Activated naive CD4-positive, alpha-beta T cell treated with anti-CD3 and anti-CD28 coated beads, Interleukin-2, amount 50 U/mL, for 16 hours (primary cell): ENCODE measurements around the gene NUMB.
"Not testable (repeated sequence)": the region's sequence is repeated elsewhere in the genome, so short reads cannot be mapped to it uniquely, and the experiment has no call there.

Experiments
- DNase-seq: peaks from one replicate; pipeline ENCODE4 v3.0.0-alpha.2; 2020

Gene NUMB

DNA sequence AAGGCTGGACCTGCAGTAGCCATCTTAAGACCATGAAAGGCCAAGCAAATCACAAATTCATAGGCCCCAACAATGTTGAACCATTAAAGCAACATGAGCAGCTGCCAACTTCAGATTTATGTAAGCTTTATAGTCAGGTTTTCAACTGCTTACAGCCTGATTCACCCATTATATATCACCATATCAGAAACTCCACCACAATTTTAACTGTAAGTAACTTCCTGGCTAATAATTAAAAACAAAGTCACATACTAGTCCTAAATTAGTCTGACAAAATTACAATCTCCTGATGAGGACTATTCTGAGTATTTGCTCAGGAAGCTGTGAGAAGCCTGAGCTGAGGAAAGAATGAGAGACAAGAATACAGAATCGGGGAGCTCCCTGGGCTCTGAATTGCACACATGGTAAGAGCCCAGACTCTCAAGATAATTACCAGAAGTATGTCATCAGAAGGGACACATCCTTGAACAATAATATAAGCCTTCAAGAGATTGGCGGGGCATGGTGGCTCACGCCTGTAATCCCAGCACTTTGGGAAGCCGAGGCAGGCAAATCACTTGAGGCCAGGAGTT is 55.1 kb downstream of the NUMB start:
- DNase-seq, result no peak

DNA sequence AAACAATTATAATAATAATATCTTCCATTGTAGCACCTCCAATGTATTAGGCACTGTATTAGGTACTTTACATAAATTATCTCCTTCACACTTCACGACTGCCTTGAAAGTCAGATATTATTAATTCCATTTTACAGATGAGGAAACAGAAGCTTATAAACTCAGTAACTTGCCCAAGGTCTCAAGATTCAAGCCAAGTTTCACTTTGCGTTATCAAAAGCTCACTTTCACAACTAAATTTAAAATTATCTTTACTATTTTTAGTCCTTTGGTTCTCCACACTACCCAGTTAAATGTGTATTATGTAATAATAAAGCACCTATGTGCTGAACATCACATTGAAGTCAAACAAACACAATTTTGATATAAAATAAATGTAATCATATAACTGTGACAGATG is 55.8 kb downstream of the NUMB start:
- no peak for DNase-seq

DNA sequence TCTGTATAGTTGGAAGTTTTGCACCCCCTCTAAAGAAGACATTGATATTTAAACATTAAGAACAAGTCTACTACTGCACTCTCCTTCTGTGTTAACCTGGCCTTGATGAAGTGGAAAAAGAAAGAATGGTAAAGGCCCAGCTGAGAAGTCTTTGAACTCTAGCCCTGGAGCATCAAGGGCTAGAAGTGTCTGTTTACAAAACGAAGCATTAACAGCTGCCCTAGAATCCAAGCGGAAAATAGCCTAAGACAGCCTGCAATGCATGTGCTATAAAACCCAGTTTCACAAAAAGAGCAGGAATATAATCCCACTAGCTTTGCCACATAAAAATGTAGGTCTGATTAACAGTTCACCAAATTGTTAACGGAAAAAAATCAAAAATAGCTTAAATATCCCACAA is 60.5 kb downstream of the NUMB start:
- no peak for DNase-seq

DNA sequence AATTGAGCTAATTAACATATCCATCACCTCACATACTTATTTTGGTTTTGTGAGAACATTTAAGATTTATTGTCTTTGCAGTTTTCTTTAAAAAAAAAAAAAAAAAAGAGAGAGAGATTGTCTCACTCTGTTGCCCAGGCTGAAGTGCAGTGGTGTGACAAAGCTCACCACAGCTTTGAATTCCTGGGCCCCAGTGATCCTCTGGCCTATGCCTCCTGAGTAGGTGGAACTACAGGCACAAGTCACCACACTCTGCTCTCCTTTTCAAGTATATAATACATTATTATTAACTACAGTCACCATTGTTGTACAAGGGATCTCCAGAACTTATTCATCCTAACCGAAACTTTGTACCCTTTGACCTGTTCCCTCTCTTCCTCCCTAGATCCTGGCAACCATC is 64.0 kb downstream of the NUMB start:
- DNase-seq, result no peak

DNA sequence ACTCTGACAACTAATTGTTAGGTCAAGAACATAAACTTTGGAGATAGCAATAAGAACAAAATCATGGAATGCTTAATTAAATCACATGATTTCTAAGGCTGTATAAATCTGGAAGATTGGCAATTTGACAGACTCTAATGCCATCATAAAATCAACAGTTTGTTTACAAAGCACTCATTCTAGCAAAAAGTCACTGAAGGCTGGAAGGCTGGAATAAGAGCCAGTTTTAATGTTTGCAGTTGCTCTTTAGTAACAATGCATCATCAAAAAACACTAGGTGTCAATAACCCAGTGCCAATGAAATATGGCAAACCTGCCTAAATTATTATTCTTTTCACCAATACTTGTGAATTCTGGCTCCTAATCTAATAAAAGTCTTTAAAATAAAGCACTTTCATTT is 65.0 kb downstream of the NUMB start:
- no peak for DNase-seq

DNA sequence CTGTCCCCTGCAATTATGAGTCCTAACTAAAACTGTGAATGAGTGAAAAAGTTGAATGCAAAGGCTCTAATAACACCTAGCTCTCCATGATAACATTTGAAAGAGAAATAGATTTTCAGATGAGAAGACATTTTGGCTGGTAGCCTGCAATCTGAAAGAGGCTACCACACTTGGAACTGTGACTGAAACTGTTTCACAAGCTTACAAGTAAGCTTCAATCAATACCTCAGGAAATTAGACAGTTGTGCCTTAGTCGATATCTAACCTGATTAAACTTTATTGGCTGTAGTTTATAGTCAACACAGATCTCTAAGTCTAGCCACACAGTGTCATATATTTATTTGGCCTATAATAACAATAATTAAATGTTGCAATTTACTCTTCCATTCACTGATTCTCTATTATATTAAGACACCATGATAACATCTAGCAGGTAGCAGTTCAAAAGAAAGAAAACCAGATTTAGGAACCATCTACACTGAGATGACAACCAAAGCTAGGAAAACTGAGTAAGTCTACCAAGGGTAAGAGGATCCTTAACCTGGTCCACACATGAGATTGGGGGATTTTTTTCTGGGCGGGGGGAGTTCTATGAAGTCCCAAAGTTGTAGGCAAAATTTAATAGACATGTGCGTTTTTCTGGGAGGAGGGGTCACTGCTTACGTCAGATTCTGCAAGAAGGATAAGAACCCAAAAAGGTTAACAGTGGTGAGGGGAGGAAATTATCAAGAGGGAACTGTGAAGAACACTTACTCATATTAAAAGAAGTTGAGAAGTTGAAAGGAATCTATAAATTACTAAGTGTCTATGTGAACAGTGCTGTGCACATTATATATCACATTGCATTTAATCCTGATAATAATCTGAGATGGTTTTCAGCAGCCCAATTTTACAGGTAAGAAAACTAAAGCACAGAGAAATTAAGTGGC is 65.8 kb downstream of the NUMB start:
- no peak for DNase-seq

DNA sequence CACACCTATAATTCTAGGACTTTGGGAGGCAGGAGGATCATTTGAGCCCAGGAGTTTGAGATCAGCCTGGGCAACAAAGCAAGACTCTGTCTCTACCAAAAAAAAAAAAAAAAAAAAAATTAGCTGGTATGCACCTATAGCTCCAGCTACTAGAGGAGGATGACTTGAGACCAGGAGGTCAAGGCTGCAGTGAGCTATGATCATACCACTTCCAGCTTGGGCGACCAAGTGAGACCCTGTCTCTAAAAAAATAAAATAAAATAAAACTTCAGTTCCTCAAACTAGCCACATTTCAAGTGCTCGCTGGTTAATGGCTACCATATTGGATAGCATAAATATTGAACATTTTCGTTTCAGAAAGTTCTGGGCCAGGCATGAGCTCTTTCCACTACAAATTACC is 70.5 kb downstream of the NUMB start:
- DNase-seq, result not testable (repeated sequence)

DNA sequence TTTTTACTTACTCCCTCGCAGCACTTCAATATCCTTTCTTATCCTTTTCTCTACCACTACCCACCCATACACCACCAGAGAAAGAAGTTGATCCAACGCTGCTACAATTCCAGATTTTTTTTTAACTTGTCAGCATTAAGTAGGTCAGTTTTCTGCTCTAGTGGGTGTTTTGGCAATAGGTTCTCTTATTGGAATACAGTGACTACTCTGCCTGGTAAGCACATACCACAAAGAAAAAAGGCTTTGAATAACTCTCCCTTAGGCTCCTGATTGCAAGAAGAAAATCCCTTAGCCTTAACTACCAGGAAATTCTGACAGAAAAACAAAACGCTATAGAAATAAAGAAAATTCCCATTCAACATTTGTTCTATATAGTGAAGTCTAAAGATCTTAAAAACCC is 72.0 kb downstream of the NUMB start:
- DNase-seq, result no peak

DNA sequence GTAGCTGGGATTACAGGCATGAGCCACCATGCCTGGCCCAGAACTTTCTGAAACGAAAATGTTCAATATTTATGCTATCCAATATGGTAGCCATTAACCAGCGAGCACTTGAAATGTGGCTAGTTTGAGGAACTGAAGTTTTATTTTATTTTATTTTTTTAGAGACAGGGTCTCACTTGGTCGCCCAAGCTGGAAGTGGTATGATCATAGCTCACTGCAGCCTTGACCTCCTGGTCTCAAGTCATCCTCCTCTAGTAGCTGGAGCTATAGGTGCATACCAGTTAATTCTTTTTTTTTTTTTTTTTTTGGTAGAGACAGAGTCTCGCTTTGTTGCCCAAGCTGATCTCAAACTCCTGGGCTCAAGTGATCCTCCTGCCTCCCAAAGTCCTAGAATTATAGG is 73.3 kb downstream of the NUMB start:
- not testable (repeated sequence) for DNase-seq

DNA sequence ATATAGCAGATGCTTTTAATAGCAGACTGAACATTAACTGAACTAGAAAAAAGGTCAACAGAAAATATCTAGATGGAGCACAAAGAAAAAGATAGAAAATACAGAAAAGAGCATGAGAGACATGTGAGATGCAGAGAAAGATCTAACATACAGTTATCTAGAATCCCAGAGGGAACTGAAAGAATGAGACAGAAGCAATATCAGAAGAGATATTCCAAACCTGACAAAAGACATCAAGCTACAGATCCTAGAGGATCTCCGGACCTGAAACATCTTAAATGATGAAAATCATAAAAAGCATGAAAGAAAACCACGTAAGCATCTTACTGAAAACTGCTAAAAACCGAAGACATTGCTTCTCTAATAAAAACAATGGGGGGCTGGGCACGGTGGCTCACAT is 75.0 kb downstream of the NUMB start:
- no peak for DNase-seq

DNA sequence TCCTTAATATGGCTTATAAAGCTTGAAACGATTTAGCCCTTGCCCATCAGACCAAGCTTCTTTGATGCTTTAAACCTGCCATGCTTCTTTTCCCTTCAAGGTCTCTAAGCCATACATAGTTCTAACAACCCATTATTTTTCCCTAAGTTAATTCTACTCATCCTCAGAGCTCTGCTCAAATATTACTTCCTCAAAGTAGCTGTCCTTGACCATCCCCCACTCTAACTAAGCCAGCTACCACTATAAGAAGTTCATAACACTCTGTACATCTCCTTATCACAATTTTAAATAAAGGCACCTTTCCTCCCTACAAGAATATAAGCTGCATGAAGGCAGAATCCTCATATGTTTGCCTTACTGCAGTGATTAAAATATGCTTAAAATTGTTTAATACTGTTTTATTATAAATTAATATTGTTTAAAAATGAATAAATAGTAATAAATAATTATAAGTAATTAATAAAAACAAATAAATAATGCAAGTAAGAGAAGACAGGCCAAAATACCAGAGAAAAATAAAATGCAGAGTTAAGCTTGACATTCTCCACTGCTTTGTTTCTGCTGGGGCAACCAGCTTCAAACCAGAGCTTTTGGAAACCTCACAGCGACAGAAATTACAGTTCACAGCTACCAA is 76.8 kb downstream of the NUMB start:
- DNase-seq, result no peak

DNA sequence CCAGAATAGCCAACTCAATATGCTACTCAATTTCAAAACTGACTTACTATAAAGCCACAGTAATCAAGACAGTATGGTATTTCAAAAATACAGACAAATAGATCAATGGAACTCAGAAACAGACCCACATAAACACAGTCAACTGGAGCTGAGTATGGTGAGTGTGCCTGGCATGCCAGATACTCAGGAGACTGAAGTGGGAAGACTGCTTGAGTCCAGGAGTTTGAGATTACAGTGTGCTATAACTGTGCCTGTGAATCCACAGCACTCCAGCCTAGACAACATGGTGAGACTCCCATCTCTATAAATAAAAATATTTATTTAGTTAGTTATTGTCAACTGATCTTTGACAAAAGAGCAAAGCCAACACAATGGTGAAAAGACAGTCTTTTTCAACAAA is 81.8 kb downstream of the NUMB start:
- no peak for DNase-seq

DNA sequence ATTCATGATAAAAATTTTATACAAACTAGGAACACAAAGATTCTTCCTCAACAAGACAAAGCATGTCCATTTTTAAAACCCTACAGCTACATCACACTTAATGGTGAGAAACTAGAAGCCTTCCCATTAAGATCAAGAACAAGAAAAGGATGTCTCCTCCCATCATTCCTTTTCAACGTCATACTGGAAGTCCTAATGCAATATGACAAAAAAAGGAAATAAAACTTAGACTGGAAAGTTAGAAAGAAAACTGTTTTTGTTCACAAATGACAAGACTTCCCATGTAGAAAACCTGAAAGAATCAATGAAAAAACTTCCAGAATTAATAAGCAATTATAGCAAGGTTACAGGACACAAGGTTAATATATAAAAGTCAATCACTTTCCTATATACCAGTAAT is 82.5 kb downstream of the NUMB start:
- DNase-seq, result no peak

DNA sequence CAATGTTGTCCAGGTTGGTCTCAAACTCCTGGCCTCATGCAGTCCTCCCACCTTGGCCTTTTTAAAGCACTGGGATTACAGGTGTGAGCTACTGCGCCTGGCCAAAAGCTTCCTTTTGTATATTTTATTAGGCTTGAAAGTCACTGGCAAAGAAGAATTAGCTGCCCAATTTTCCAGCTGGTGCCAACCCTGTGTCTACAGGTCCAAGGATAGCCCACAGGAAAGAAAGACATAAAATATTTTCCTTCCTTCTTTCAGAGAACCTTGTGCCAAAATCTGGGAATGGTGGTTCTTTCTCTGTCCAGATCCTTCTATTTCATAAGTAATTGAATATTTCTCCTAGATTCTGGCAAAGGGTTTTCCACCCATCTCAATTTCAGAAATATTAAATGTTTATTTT is 84.1 kb downstream of the NUMB start:
- no peak for DNase-seq

DNA sequence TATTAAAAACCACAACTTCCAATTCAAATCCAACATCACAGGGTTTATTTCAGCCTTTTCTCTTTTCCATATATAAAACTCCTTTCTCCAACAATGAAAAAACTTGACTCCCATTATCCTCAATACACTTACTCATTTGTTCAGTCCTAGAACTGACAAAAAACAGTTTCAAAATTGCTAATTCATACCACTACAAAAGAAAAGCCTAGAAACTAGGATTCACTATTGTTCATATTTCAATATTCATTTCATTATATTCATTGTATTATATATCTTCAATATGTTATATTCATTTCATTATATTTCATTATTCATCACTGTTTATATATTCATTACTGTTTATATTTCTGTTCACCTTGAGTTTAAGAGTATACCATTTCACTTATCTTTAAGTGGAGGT is 85.8 kb downstream of the NUMB start:
- no peak for DNase-seq

DNA sequence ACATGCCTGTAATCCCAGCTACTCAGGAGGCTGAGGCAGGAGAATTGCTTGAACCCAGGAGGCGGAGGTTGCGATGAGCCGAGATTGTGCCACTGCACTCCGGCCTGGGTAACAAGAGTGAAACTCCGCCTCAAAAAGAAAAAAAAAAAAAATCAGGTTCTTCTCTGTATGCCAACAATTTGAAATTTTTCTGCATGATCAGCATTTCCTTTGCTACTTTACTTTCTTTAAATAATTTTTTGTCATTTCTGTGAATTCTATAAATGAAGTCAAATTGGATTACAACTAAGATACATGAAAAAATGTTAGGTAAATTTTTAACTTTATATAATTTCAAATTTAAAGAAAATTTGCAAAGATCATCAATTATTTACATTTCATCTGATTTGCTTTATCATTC is 87.8 kb downstream of the NUMB start:
- DNase-seq, result no peak

DNA sequence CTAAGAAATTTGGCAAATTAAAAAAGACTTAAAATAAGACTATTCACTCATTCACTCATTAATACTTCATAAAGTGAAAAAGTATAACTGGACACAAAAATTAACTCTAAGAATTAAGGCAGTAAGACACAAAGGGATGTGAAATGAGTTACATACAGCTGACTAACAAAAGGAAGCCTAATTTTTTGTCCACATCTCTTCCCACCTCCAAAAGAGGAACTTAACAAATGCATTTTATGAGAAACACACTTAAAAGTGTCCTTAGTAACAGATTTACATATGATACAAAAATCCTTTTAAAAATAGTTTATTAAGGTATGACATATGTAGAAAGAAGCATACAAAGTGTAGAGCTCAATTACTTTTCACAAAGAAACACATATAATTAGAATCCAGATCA is 88.9 kb downstream of the NUMB start:
- no peak for DNase-seq

DNA sequence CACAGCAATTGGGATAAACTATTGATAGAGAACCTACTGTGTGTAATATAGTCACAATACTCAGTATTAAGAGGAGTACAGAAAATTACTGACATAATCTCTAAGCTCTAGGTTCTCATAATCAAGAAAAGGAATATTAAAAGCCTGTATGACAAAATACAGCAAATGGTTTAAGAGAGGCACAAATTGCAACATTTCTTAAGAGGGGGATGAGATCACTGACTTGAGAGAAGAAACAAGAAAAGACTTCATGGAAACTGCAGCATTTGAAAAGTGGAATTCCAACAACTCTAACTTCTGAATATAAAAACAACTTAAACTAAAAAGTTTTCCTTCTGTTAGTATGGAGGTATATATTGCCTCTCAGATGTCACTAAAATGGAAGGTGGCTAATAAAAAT is 89.7 kb downstream of the NUMB start:
- no peak for DNase-seq

DNA sequence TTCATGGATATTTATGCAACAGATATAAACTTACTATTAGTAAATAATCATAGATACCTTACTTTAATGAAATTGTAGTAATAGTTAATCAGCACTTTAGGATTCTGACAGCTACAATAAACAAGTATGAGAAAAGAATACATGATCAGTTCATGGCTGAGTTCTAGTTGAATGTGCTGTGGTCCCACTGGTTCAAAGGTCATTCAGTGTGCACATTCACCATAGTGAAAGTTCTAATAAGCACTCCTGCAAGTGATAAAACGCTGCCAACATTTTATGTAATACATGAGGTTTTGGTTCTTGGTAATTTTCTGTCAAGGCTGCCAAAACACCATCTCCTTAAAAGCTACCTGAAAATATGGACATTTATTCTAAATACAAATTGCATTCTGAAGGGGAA is 92.6 kb downstream of the NUMB start:
- no peak for DNase-seq

DNA sequence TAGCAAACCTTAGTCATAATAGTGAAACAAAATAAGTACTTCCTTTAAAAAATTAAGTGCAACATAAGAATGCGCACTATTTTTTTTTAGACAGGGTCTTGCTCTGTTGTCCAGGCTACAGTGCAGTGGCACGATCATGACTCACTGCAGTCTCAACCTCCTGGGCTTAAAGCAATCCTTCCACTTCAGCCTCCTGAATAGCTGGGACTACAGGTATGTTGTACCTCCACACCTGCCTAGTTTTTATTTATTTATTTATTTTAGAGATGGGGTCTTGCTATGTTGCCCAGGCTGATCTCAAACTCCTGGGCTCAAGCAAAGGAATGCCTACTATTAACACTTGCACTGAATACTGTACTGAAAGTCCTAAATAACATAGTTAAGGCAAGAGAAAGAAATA is 93.8 kb downstream of the NUMB start:
- no peak for DNase-seq

DNA sequence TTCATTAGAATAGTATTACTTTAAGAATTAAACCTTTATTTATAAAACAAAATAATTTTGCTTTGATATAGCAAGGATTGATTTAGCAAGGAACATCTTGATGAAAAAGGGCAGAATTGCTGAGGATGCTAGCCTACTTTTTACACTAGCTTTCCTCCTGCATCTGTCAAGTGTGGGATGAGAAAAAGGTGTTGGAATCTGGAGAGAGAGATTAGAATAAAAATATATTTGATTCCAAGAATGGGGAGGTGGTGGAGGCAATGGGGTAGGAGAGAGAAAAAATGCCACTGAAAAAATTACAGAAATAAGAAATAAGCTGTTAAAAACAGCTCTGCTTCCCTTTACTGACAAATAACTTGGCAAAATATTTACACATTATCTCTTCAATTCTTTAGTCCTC is 98.9 kb downstream of the NUMB start:
- no peak for DNase-seq

DNA sequence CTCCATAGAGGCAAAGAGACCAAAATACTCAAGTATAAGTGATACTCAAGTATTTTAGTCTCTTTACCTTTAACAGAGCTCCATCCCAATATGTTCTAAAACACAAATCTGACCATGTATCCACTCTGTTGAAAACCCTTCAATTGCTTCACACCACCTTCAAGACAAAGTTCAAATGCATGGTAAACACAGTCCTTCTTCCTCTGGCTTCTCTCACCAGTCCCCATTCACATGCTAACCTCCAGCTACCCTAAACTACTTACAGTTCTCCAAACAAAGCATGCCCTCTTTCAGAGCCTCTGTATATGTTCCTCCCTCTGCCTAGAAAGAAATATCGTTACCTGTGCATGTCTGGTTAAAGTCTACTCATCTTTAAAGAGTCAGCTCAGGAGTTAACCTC is 100.2 kb downstream of the NUMB start:
- no peak for DNase-seq

DNA sequence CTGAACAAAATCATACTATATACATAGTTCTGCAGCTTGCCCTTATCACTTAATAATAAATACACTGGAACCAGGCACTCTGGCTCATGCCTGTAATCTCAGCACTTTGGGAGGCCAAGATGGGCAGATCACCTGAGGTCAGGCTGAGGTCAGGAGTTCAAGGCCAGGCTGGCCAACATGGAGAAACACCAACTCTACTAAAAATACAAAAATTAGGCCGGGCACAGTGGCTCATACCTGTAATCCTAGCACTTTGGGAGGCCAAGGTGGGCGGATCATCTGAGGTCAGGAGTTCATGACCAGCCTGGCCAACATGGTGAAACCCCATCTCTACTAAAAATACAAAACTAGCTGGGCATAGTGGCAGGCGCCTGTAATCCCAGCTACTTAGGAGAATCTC is 109.3 kb downstream of the NUMB start:
- not testable (repeated sequence) for DNase-seq

DNA sequence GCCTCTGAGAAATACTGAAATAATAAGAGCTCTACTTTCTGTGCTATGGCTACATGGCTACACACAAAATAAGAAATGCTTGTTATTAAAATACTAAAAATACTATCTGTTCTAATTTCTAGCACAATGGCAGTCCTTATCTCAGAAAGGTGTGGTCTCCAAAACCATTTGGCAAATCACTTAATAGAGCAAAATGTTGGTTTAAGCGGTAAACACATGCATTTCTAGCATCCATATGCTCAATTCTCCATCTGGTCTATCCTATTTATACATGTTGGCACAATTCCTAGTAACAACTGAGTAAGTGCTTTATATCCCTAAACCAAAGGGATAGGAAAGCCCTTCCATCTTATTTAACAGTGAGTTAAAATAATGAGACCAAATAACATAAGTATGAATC is 114.0 kb downstream of the NUMB start:
- no peak for DNase-seq
